Mammary epithelial cell (primary cell): ENCODE results near the gene ANKRD1.

Experiments
- CTCF ChIP-seq, 2 donors: IDR thresholded peaks in 1 of 2; conservative IDR thresholded peaks in 1 of 2; 2 replicates each; pipeline ENCODE4 v1.5.1; 2011 to 2012; ENCODE audit warnings: inconsistent platforms in 2 of 2, low read length in 2 of 2, mild to moderate bottlenecking in 2 of 2, control low read depth in 1 of 2, low read depth in 1 of 2; ENCODE audit not compliant: insufficient read depth in 1 of 2; ENCODE audit errors: extremely low read depth in 1 of 2
- EZH2 ChIP-seq: IDR thresholded peaks from 2 replicates; pipeline ENCODE4 v1.6.1; 2012; ENCODE audit warnings: low read length, inconsistent platforms, borderline replicate concordance

DNA sequence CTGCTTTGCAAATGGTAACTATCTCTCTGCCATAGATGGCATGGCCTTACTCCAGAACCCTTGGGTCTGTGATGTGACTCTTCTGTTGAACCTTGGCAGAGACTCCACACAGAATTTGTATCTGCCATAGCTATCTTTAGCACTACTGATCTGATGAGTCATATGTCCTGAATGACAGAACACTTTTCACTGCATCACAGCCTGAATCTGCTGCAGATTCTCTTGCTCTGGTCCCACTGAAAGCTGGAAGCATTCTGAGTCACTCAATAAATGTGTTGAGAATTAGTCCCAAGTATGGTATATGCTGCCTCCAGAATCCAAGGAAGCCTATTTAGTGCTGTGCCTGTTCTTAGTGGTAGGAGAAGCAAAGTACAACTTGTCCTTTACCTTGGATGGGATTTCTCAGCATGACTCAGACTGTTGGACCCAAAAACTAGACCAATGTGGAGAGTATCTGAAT, 39.5 kb upstream of the ANKRD1 start:
- TF ChIP-seq CTCF (conservative IDR thresholded peaks at IDR 0.05 in 1 of 2, IDR thresholded peaks at IDR 0.05 in 1 of 2; ENCODE audit: extremely low read depth in 1 of 2, insufficient read depth in 1 of 2, low read depth in 1 of 2, low read length in 2 of 2), result peak in 1 of 2 donors; percentile 13
- TF ChIP-seq EZH2, result no peak
